HG03342 (cell line): ENCODE data around the gene HSPG2.

ENCODE experiments used
- ATAC-seq: cut with Tn5 transposase; IDR thresholded peaks from one replicate; pipeline ENCODE4 v1.9.1; 2021; ENCODE audit warnings: mild to moderate bottlenecking, moderate library complexity; ENCODE audit not compliant: unreplicated experiment

Gene HSPG2

DNA sequence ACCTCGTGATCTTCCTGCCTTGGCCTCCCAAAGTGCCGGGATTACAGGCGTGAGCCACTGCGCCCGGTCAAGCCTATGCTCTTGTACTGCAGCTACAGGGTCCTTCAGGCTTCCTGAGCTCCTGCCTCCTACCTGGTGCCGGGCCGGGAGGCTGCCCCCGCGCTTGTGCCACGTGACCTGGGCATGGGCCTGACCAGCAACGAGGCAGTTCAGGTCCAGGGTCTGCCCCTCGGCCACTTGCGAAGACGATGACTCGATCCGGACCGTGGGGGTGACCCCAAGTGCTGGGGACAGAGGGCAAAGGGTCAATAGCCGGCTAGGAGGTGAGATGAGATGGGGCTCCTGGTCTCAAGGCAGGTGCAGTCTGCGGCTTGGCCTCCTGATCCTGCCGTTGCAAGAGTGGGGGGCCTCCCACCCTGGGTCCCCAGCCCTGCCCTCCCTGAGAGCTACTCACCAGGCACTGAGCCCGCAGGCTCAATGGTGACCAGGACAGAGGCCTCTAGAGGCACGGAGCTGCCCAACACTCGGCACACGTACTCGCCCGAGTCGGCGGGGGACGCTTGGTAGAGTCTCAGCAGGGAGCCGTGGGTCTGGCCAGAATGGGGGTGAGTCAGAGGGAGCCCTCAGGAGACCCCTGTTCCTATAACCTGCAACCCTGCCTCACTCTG is 87.1 kb downstream of the HSPG2 start:
- ATAC-seq: no peak

DNA sequence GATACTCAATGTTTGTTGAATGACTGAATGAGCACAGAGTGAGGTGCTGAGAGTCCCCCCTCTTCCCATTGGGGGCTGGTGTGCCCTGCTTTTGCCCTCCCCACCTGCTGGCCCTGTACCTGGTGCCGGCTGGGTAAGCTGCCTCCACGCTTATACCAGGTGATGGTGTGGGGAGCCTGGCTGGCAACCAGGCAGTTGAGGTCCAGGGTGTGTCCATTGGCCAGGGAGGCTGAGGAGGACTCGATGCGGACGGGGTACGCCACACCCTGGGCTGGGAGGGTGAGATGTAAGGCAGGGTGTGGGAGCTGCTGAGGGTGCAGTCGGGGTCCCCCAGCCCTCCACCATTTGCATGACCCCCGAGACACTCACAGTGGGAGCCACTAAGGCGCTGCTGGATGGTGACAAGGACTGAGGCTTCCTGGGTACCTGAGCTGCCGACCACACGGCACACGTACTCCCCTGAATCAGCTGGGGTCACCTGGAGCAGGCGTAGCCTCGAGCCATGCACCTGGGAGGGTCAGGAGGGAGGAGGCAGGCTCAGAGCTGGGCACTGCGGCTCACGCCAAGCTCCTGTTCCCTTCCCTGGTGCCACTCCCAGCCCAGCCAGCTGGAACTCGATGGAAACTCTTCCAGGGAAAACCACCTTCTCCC is 88.5 kb downstream of the HSPG2 start:
- no peak for ATAC-seq

DNA sequence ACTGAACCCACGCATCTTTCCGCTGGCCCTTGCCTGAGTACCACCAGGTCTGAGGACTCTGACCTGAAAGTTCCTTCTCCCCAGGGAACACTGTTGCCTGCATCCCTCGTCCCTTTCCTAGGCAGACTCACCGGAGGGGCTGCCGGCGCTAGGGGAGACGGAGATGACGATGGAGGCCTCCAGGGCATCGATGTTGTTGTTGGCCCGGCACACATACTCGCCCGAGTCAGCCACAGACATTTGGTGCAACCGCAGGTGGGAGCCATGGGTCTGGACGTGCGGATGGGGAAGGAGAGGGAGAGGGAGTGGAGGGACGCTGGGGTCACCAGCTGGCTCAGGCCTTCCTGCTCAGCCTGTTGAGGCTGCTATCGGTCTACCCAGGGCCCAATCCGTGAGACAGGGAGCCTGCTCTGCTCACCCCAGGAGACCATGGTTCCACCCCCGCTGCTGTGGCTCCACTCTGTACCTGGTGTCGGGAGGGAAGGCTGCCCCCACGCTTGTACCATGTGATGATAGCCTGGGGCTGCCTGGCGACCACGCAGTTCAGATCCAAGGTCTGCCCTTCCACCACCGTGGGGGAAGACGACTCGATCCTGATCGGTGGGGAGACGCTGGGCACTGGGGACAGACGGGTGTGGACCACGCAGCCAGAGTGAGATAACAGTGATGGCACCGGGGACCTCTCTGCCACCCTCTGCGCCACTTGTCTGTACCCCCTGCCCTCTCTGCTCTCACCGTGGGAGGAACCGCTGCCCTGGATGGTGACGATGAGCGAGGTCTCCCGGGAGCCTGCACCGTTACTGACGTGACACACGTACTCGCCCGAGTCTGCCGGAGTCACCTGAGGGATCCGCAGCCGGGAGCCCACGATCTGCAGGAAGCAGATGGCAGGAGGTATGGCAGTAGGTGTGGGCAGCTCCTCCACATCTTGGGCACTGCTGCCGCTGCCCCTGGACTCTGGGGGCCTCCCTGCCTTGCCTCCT is 89.6 kb downstream of the HSPG2 start:
- ATAC-seq: no peak

DNA sequence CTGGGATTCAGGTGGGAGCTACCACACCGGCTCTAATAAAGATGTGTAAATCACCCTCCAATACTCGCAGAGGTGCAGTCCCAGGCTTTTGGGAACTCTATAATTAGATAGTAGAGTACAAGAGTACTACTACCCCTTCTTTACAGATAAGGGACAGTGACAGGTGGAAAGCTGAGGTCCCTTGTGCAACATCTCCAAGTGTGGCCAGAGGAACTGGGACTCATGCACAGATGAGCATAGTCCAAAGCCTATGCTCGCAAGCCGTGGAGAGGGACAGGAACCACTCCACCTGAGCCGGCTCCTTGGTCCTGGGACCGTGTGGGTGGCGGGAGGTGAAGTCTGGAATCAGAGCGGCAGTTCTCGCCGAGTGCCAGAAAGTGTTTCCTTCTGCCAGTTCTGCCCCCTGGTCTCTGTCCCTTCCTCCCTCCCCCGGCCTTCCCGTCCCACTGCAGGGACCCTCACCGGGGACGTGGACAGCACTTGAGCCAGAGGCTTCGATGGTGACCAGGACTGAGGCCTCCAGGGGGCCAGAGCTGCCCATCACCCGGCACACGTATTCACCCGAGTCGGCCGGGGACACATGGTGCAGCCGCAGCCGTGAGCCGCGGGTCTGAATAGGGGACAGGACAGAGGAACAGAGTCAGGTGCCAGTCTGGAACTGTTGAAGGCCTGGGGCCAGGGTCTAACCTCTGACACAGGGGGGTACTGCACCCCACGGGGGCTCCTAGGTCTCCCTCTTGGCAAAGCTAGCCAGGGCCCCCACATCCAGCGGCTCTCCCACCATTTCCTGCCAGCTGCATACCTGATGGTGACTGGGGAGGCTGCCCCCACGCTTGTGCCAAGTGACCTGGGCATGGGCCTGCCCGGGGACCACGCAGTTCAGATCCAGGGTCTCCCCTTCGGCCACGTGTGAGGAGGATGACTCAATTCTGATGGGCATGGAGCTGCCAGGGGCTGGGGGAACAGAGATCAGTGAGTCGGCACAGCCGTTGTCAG is 91.2 kb downstream of the HSPG2 start:
- ATAC-seq: no peak

GRCh38 chr1:21843996-21844395 is 93.1 kb downstream of the HSPG2 start:
- no peak for ATAC-seq

- no peak for ATAC-seq
These were observed 93.9 kb downstream of the HSPG2 start for GRCh38 chr1:21843208-21843607.

GRCh38 chr1:21842606-21843162 is 94.4 kb downstream of the HSPG2 start:
- no peak for ATAC-seq

- ATAC-seq: no peak
These were observed 95.2 kb downstream of the HSPG2 start for GRCh38 chr1:21841852-21842466.

- ATAC-seq: no peak
These were observed 96.1 kb downstream of the HSPG2 start for GRCh38 chr1:21840981-21841380.

- no peak for ATAC-seq
These were observed 97.6 kb downstream of the HSPG2 start for GRCh38 chr1:21839337-21840037.

- no peak for ATAC-seq
These were observed 98.6 kb downstream of the HSPG2 start for GRCh38 chr1:21838359-21839157.

DNA sequence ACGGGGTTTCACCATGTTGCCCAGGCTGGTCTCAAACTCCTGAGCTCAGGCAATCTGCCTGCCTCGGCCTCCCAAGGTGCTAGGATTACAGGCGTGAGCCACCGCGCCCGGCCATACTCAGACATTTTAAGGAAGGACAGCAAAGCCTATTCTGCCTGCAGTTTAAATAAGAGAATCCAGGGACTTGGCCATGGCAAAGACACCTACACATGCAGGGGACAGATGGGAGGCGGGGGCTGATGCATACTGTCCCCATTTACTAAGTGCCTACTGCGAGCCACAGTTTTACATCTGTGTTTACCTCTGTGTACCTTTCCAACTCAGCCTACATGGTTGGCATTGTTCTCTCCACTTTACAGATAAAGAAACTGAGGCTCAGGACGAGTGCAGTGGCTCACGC is 99.6 kb downstream of the HSPG2 start:
- no peak for ATAC-seq

GRCh38 chr1:21836729-21837128 is 100.4 kb downstream of the HSPG2 start:
- ATAC-seq: no peak

- ATAC-seq: no peak
These were observed 101.1 kb downstream of the HSPG2 start for GRCh38 chr1:21836010-21836409.

- no peak for ATAC-seq
These were observed 102.4 kb downstream of the HSPG2 start for GRCh38 chr1:21834666-21835065.

DNA sequence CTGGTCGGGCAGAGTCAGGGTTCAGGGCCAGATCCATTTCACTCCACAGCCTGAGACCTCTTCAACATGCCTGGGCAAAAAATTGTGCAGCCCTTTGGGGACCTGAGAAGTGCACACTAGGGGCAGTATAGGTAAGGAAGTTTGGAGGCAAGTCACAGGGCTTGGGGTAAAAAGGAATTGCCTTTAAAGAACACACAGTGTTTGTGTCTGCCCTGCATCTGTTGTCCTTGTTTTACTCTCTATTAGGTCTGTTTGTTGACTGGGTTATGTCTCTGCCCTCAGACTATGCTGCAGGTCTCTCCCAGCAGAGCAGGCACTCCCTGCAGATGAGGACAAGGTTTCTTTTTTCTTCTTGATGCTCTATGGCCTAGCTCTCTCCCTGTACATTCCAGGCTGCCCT is 103.0 kb downstream of the HSPG2 start:
- ATAC-seq: no peak

DNA sequence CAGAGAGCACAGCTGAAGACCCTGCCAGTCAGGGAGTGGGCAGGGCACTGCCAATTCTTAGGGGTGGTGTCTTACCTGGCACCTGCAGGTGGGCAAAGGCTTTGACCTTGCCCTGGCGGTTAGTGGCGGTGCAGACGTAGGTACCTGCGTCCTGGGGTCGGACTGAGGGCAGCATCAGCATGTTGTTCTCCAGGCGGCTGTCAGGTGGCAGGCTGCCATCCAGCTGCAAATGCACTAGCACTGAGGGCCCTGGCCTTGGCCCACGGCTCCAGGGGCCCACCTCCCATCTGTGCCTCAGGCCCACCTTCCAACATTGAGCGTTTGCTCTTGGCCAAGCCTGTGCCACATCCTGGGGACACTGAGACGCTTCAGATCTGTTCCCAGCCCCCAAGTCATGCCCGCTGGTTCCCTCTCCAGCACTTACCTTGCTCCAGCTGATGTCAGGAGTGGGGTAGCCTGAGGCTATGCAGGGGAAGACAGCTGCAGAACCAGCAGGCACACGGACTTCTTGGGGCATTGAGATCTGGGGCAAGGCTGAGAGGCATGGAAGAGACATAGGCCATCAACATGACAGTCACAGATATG is 103.6 kb downstream of the HSPG2 start:
- no peak for ATAC-seq

DNA sequence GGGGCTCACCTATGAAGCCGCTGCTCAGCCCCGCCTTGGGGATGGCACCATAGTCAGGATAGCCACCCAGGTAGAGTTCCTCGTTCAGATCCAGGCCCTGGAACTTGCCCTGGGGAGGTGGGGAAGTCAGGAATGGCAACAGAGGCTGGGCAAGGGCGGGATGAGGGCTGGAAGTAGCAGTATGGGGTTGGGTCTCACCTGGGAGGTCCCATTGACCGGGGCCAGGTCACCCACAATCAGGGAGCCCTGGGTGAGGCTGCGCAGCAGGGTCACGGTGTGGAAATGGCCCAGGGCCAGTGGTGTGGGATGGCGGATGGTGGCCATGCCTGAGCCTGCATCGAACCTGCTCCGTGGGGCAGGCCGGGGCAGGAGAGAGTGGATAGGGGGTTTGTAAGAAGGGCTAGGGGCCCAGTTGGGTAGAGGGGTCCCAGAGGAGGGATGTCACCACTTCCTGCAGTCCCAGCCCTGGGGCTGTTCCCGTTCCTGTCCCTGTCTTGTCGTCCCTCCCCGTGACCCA is 105.6 kb downstream of the HSPG2 start:
- no peak for ATAC-seq
